T-helper 17 cell (primary cell): ENCODE results near the gene ELAVL1. TPM values are rescaled to one million over a fixed set of nuclear protein-coding genes. Genes with fewer than 3 reads are reported as not detected.
"Not testable (repeated sequence)": the region's sequence is repeated elsewhere in the genome, so short reads cannot be mapped to it uniquely, and the experiment has no call there.

Source experiments
- ATAC-seq: fragments of 150-1000 bp; cut with Tn5 transposase; 2 replicates; pipeline ENCODE4 v1.10.0; 2021; ENCODE audit warnings: mild to moderate bottlenecking, moderate library complexity
- DNase-seq, 3 donors: peaks; one replicate each; pipeline versions ENCODE4 v3.0.0 to v3.0.0-alpha.2; 2020 to 2021
- H3K9me3 ChIP-seq: one replicate; pipeline ENCODE4 v1.7.0; 2013; ENCODE audit warnings: low read length, mild to moderate bottlenecking; ENCODE audit not compliant: control insufficient read depth, poor library complexity, severe bottlenecking
- H3K27ac Mint-ChIP-seq: one replicate; pipeline ENCODE4 v1.8.0; 2022; ENCODE audit warnings: mild to moderate bottlenecking, moderate library complexity, mixed read lengths
- H3K27me3 Mint-ChIP-seq: one replicate; pipeline ENCODE4 v1.8.0; 2022; ENCODE audit warnings: mixed read lengths
- H3K36me3 Mint-ChIP-seq: one replicate; pipeline ENCODE4 v1.8.0; 2022; ENCODE audit warnings: low read depth, mixed read lengths
- H3K4me1 Mint-ChIP-seq: one replicate; pipeline ENCODE4 v1.8.0; 2022; ENCODE audit warnings: mild to moderate bottlenecking, mixed read lengths
- H3K4me3 Mint-ChIP-seq: one replicate; pipeline ENCODE4 v1.8.0; 2022; ENCODE audit warnings: mild to moderate bottlenecking, moderate library complexity, mixed read lengths
- total RNA-seq, 4 donors: library from RNA in 2 of 4; stranded (reverse) in 2 of 4; gene quantifications; one replicate each; pipeline ENCODE4 v1.2.3 and lab custom pipeline; 2022 to 2026

The ELAVL1 gene
- total RNA-seq, 2 donors from 2014 or later, result 37.5 to 40.7 TPM

GRCh38 chr19:7968008-7968795 lies 37.2 kb downstream of the ELAVL1 start:
- H3K36me3 Mint-ChIP-seq, result no peaks in the 10 kb centered on the region
- no peak overlapping the region for H3K27ac Mint-ChIP-seq
- ATAC-seq (no peak), DNase-seq (no peak)
- no peaks in the 10 kb centered on the region for H3K4me1 Mint-ChIP-seq
- no peaks in the 10 kb centered on the region for H3K9me3 ChIP-seq
- no peak overlapping the region for H3K4me3 Mint-ChIP-seq
- no peaks in the 10 kb centered on the region for H3K27me3 Mint-ChIP-seq

DNA sequence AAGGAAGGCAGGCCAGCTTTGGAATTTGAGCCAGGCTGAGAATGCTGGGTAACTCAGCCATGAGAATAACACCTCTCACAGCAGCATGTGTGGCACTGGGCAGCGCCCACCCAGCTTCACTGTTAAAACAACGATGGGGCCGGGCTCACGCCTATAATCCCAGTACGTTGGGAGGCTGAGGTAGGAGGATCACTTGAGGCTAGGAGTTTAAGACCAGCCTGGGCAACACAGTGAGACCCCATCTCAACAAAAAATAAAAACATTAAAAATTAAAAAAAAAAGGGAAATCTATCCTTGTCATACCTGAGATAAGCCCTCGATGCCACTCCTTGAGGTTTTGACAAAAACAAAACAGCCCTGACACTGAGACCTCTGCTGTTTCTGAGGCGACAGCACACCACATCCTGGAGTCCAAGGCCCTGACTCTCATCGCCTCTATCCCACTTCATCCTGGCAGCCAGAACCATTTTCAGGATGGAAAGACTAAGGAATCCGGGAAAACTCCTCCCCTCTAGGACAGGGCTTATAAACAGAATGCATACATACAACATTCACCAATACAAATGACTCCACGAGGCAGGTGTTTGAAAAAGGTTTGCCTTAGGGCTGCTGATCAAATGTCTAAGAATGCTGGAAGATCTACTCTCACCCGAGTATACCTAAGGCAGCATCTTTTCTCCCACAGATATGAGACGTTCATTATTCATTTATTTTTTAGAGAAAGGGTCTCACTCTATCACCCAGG lies 39.3 kb downstream of the ELAVL1 start:
- no peaks in the 10 kb centered on the region for H3K4me1 Mint-ChIP-seq
- H3K27ac Mint-ChIP-seq, result no peak overlapping the region
- H3K4me3 Mint-ChIP-seq, result no peak overlapping the region
- ATAC-seq (no peak), DNase-seq (no peak)
- H3K9me3 ChIP-seq, result no peaks in the 10 kb centered on the region
- H3K36me3 Mint-ChIP-seq, result peaks cover 2% of the 10 kb centered on the region
- no peaks in the 10 kb centered on the region for H3K27me3 Mint-ChIP-seq

DNA sequence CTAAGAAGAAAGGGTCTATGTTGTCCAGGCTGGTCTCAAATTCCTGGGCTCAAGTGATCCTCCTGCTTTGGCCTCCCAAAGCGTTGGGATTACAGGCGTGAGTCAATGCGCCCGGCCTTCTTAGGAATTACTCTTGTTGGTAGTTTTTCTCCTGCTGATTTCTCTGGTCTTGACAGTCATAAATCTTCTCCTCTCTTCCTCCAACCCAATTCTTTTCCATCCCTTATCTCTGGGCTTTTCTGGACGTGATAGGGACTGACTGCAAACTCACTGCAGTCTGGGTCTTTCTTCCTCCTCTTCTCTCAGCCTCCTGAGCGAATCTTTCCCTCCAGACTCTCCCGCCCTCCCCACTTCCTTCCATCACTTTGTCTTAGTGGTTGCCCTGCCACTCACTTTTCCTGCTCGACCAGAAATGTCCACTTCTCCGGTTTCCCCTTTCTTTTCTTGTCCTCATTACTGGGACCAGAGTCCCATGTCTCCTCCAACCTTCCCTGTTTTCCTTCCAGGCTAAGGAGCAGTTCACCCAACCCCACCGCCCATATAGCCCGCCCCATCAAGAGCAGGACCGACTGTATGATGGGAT lies 40.1 kb downstream of the ELAVL1 start:
- no peak overlapping the region for H3K27ac Mint-ChIP-seq
- ATAC-seq (no peak), DNase-seq (no peak)
- H3K9me3 ChIP-seq, result no peaks in the 10 kb centered on the region
- peaks cover 2% of the 10 kb centered on the region for H3K36me3 Mint-ChIP-seq
- H3K27me3 Mint-ChIP-seq, result no peaks in the 10 kb centered on the region
- H3K4me1 Mint-ChIP-seq, result no peaks in the 10 kb centered on the region
- no peak overlapping the region for H3K4me3 Mint-ChIP-seq

DNA sequence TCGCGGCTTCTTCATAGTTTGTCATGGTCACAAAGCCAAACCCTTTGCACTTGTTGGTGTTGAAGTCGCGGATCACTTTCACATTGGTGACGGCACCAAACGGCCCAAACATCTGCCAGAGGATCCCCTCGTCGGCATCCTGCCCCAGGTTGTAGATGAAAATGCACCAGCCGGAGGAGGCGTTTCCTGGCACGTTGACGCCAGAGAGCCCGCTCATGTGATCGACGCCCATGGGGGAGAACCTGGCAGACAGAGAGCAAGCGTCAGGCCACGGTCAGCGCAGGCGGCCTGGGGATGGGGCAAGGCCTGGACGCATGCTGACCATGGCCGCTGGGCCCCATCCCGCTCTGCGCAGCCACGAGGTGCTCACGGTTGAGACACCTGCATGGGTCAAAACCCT lies 41.9 kb downstream of the ELAVL1 start:
- Mint-ChIP-seq H3K27ac (no peak overlapping the region), H3K36me3 (peaks cover 2% of the 10 kb centered on the region), H3K27me3 (no peaks in the 10 kb centered on the region), H3K4me1 (no peaks in the 10 kb centered on the region), H3K4me3 (no peak overlapping the region)
- no peak for DNase-seq
- ATAC-seq, result no peak
- H3K9me3 ChIP-seq, result no peaks in the 10 kb centered on the region

GRCh38 chr19:7962644-7963268 lies 42.7 kb downstream of the ELAVL1 start:
- no peaks in the 10 kb centered on the region for H3K27me3 Mint-ChIP-seq
- ATAC-seq (no peak), DNase-seq (no peak)
- H3K27ac Mint-ChIP-seq, result no peak overlapping the region
- H3K36me3 Mint-ChIP-seq, result peaks cover 2% of the 10 kb centered on the region
- H3K4me1 Mint-ChIP-seq, result no peaks in the 10 kb centered on the region
- no peaks in the 10 kb centered on the region for H3K9me3 ChIP-seq
- no peak overlapping the region for H3K4me3 Mint-ChIP-seq

DNA sequence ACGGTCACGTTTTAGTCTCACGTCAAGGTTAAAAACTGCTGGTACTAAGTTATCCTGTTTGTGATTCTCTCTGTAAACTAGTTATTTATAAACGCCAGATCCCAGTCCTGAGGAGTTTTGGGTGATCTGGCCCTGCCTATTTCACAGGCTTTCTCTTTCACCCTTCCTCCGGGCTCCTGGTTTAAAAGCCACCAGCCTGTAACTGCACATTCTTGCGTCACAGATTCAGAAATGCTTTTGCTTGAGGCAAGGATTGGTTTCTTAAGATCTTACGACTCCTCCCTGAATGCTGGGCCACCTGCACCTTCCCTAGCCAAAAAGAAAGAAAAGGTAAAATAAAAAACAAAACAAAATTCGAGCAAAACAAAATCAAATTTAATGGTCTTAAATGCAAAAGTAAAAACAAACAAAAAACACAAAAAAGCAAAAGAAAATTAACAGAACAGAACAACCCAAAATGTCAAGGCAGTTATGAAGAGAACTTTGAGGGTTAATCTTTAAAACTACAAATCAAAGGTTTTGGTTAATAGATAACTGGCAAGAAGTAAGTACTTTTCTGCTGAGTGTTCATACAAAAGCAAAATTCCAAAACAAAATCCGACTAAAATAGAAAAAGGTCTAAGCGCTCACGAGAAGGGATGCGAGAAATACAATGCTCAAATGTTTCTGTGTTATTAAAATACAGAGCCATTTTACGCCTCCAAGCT lies 43.4 kb downstream of the ELAVL1 start:
- DNase-seq (no peak), ATAC-seq (no peak)
- no peaks in the 10 kb centered on the region for H3K4me1 Mint-ChIP-seq
- no peak overlapping the region for H3K4me3 Mint-ChIP-seq
- H3K36me3 Mint-ChIP-seq, result peaks cover 2% of the 10 kb centered on the region
- H3K27ac Mint-ChIP-seq, result no peak overlapping the region
- H3K9me3 ChIP-seq, result no peaks in the 10 kb centered on the region
- no peaks in the 10 kb centered on the region for H3K27me3 Mint-ChIP-seq

- H3K4me3 Mint-ChIP-seq, H3K4me1 Mint-ChIP-seq, ATAC-seq, DNase-seq, H3K9me3 ChIP-seq, H3K27me3 Mint-ChIP-seq, H3K27ac Mint-ChIP-seq, H3K36me3 Mint-ChIP-seq: not testable (repeated sequence)
Measured at GRCh38 chr19:7961082-7961481, 44.4 kb downstream of the ELAVL1 start.

DNA sequence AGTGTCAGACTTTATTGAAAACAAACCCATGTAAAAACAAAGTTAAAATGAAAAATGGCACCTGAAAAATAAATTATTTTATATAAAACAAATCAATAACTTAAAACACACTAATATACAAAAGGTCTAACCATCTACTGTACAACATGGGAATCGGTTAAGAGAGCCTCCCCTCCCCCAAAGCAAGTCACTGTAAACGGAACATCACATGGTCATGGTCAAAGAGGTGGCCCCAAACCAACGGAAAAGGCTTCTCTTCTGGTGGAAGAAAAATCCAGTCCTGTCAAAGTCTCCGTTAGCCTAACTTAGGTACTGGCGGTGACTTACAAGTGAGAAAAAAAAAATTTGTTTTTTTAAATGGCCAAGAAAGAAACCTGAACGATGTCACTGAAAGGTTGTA lies 46.2 kb downstream of the ELAVL1 start:
- Mint-ChIP-seq H3K36me3 (peaks cover 2% of the 10 kb centered on the region), H3K27me3 (no peaks in the 10 kb centered on the region), H3K4me1 (peaks cover 2% of the 10 kb centered on the region), H3K27ac (no peak overlapping the region), H3K4me3 (no peak overlapping the region)
- H3K9me3 ChIP-seq, result no peaks in the 10 kb centered on the region
- no peak for DNase-seq
- no peak for ATAC-seq

GRCh38 chr19:7955696-7956095 lies 49.7 kb downstream of the ELAVL1 start:
- DNase-seq (no peak), ATAC-seq (no peak)
- peaks cover 6% of the 10 kb centered on the region for H3K4me1 Mint-ChIP-seq
- H3K9me3 ChIP-seq, result no peaks in the 10 kb centered on the region
- H3K36me3 Mint-ChIP-seq, result no peaks in the 10 kb centered on the region
- no peak overlapping the region for H3K4me3 Mint-ChIP-seq
- H3K27me3 Mint-ChIP-seq, result no peaks in the 10 kb centered on the region
- no peak overlapping the region for H3K27ac Mint-ChIP-seq

DNA sequence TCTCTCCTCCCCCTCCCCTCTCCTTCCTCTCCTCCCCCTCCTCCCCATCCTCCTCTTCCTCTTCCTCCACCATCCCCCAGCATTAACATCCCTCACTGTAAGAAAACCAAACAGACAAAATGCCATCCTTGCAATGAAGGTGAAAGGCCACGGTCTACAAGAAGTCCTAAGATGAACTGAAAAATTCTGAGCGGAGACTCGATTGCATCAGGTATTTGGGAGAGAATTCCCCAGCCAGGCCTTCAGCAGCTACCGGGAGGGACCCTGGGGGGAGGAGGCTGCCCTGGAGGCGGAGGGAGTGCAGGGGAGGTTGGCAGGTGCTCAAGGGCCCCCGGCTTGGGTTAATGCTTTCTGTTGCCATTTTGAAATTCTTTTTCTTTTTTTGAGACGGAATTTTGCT lies 51.9 kb downstream of the ELAVL1 start:
- DNase-seq, result no peak
- Mint-ChIP-seq H3K4me1 (peaks cover 6% of the 10 kb centered on the region), H3K27ac (no peak overlapping the region), H3K36me3 (no peaks in the 10 kb centered on the region), H3K27me3 (no peaks in the 10 kb centered on the region), H3K4me3 (no peak overlapping the region)
- H3K9me3 ChIP-seq, result no peaks in the 10 kb centered on the region
- no peak for ATAC-seq

- Mint-ChIP-seq H3K27me3 (no peaks in the 10 kb centered on the region), H3K4me3 (no peak overlapping the region), H3K27ac (no peak overlapping the region), H3K36me3 (no peaks in the 10 kb centered on the region), H3K4me1 (peaks cover 6% of the 10 kb centered on the region)
- H3K9me3 ChIP-seq, result no peaks in the 10 kb centered on the region
- ATAC-seq (no peak), DNase-seq (no peak)
Measured at GRCh38 chr19:7953060-7953459, 52.4 kb downstream of the ELAVL1 start.

GRCh38 chr19:7947939-7948338 lies 57.5 kb downstream of the ELAVL1 start:
- ATAC-seq (no peak), DNase-seq (no peak)
- peaks cover 15% of the 10 kb centered on the region for H3K4me1 Mint-ChIP-seq
- H3K27ac Mint-ChIP-seq, result no peak overlapping the region
- no peak overlapping the region for H3K4me3 Mint-ChIP-seq
- H3K36me3 Mint-ChIP-seq, result no peaks in the 10 kb centered on the region
- no peaks in the 10 kb centered on the region for H3K9me3 ChIP-seq
- no peaks in the 10 kb centered on the region for H3K27me3 Mint-ChIP-seq
